Osteoblast (primary cell): ENCODE data around the gene CPNE6. TPM values are rescaled to one million over a fixed set of nuclear protein-coding genes. Genes with fewer than 3 reads are reported as not detected.

ENCODE experiments used
- DNase-seq: peaks from one replicate; pipeline ENCODE4 v3.0.0; 2011; ENCODE audit warnings: low spot score, mixed read lengths; ENCODE audit not compliant: insufficient read length; ENCODE audit errors: missing footprints
- H2AFZ ChIP-seq: 2 replicates; pipeline ENCODE4 v1.6.0; 2011; ENCODE audit warnings: mild to moderate bottlenecking, low read length
- H3K27ac ChIP-seq: 2 replicates; pipeline ENCODE4 v1.5.1; 2011; ENCODE audit warnings: mild to moderate bottlenecking, low read depth, low read length, moderate library complexity
- H3K27me3 ChIP-seq: 2 replicates; pipeline ENCODE4 v1.6.0; 2012; ENCODE audit warnings: mild to moderate bottlenecking, control low read depth, inconsistent platforms, low read length, moderate library complexity; ENCODE audit not compliant: insufficient read depth
- H3K36me3 ChIP-seq: 2 replicates; pipeline ENCODE4 v1.5.1; 2011; ENCODE audit warnings: mild to moderate bottlenecking, low read length, control low read depth, moderate library complexity; ENCODE audit not compliant: insufficient read depth
- H3K4me1 ChIP-seq: 2 replicates; pipeline ENCODE4 v1.5.1; 2011; ENCODE audit warnings: mild to moderate bottlenecking, low read length, control low read depth, moderate library complexity; ENCODE audit not compliant: insufficient read depth
- H3K4me2 ChIP-seq: 2 replicates; pipeline ENCODE4 v1.6.0; 2011; ENCODE audit warnings: mild to moderate bottlenecking, low read length; ENCODE audit not compliant: insufficient read depth
- H3K4me3 ChIP-seq: fragments of 200-600 bp; sonication (generic); 3 replicates; pipeline ENCODE4 v1.5.1; 2012; ENCODE audit warnings: mild to moderate bottlenecking, low read length, inconsistent platforms; ENCODE audit not compliant: insufficient read depth
- H3K79me2 ChIP-seq: 2 replicates; pipeline ENCODE4 v1.6.0; 2012; ENCODE audit warnings: mild to moderate bottlenecking, low read length, control low read depth, inconsistent platforms; ENCODE audit not compliant: insufficient read depth
- H3K9me3 ChIP-seq: 2 replicates; pipeline ENCODE4 v1.5.1; 2011; ENCODE audit warnings: low read depth, low read length, control low read depth
- H4K20me1 ChIP-seq: 2 replicates; pipeline ENCODE4 v1.6.0; 2012; ENCODE audit warnings: mild to moderate bottlenecking, low read length, control low read depth; ENCODE audit not compliant: insufficient read depth
- total RNA-seq: library from RNA; depleted of rRNA; stranded (reverse); fragments of >200 nt; gene quantifications from 2 replicates; pipeline ENCODE4 v1.2.3, GENCODE V29; 2012
- TF ChIP-seq, protein P1 (sequence below): IDR thresholded peaks from 2 replicates; pipeline ENCODE4 v1.5.1; 2011; ENCODE audit warnings: mild to moderate bottlenecking, low read depth, low read length, moderate library complexity; ENCODE audit errors: extremely low read depth

CPNE6 gene
- total RNA-seq, 1 donor: not detected

GRCh38 chr14:24096545-24097181 is 25.3 kb downstream of the CPNE6 start:
- Histone ChIP-seq H3K4me1 (peaks cover 10% of the 10 kb centered on the region), H2AFZ (no peak overlapping the region), H3K79me2 (peaks cover 10% of the 10 kb centered on the region), H3K4me3 (no peak overlapping the region), H3K36me3 (peaks cover 15% of the 10 kb centered on the region), H3K4me2 (no peak overlapping the region), H4K20me1 (no peaks in the 10 kb centered on the region), H3K27ac (no peak overlapping the region), H3K9me3 (no peaks in the 10 kb centered on the region), H3K27me3 (no peaks in the 10 kb centered on the region)
- peak; percentile 82 for DNase-seq
- TF ChIP-seq, protein P1, sequence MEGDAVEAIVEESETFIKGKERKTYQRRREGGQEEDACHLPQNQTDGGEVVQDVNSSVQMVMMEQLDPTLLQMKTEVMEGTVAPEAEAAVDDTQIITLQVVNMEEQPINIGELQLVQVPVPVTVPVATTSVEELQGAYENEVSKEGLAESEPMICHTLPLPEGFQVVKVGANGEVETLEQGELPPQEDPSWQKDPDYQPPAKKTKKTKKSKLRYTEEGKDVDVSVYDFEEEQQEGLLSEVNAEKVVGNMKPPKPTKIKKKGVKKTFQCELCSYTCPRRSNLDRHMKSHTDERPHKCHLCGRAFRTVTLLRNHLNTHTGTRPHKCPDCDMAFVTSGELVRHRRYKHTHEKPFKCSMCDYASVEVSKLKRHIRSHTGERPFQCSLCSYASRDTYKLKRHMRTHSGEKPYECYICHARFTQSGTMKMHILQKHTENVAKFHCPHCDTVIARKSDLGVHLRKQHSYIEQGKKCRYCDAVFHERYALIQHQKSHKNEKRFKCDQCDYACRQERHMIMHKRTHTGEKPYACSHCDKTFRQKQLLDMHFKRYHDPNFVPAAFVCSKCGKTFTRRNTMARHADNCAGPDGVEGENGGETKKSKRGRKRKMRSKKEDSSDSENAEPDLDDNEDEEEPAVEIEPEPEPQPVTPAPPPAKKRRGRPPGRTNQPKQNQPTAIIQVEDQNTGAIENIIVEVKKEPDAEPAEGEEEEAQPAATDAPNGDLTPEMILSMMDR: no peak

DNA sequence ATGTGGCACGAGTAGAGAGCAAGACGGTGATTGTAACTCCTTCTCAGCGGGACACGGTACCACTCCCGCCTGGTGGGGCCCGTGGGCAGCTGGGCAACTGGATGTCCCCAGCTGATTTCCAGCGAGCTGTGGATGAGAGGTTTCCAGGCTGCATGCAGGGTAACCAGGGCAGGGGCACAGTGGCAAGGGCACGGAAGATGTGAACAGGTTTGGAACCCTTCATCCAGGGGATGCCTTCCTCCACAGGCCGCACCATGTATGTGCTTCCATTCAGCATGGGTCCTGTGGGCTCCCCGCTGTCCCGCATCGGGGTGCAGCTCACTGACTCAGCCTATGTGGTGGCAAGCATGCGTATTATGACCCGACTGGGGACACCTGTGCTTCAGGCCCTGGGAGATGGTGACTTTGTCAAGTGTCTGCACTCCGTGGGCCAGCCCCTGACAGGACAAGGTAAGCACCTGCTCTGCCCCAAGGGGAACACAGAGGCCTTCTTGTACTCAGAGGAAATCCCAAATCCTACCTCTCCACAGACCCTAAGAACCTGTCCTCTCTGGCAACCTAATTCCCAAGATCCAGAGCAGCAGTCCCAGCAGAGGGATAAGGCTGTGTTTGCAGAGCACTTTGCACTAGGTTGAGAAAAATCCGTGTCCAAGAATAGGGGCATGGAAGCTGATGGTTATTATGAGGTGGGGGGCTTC is 27.0 kb downstream of the CPNE6 start:
- TF ChIP-seq, protein P1: no peak
- no peak overlapping the region for H2AFZ ChIP-seq
- H3K9me3 ChIP-seq: no peaks in the 10 kb centered on the region
- H3K4me3 ChIP-seq: no peak overlapping the region
- no peak overlapping the region for H3K27ac ChIP-seq
- peak; percentile 60 for DNase-seq
- H4K20me1 ChIP-seq: no peaks in the 10 kb centered on the region
- H3K4me1 ChIP-seq: peaks cover 10% of the 10 kb centered on the region
- H3K27me3 ChIP-seq: no peaks in the 10 kb centered on the region
- no peak overlapping the region for H3K4me2 ChIP-seq
- peaks cover 10% of the 10 kb centered on the region for H3K79me2 ChIP-seq
- peaks cover 17% of the 10 kb centered on the region for H3K36me3 ChIP-seq

DNA sequence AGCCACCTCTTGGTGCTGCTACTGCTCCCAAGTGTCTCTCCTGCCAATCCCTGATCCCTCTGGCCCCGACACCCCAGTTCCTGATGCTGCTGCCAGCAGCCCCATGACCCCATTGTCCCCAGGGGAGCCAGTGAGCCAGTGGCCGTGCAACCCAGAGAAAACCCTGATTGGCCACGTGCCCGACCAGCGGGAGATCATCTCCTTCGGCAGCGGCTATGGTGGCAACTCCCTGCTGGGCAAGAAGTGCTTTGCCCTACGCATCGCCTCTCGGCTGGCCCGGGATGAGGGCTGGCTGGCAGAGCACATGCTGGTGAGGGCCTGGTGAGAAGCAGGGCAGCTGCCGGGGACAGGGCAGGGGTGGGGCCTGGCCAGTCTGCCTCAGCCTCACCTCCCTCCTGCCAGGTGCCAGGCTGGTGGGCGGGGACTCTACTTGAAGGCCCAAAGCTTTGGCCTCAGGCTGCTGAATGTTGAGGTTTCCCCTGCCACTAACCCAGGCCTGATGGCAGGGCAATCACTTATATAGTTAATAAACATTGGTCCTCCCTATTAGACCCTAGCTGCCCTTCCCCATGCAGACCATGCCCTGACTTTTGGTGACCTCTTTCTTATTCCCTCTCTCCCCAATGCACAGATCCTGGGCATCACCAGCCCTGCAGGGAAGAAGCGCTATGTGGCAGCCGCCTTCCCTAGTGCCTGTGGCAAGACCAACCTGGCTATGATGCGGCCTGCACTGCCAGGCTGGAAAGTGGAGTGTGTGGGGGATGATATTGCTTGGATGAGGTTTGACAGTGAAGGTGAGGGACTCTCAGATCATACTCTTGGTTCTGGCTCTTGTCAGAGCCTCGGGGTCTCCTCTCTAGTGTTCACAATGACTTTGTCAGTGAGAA is 27.8 kb downstream of the CPNE6 start:
- DNase-seq: peak; percentile 73
- Histone ChIP-seq H3K27ac (no peak overlapping the region), H3K4me2 (no peak overlapping the region), H3K4me3 (no peak overlapping the region), H3K9me3 (no peaks in the 10 kb centered on the region), H3K79me2 (peaks cover 10% of the 10 kb centered on the region), H2AFZ (no peak overlapping the region), H4K20me1 (no peaks in the 10 kb centered on the region), H3K36me3 (peaks cover 24% of the 10 kb centered on the region), H3K27me3 (no peaks in the 10 kb centered on the region), H3K4me1 (peaks cover 10% of the 10 kb centered on the region)
- TF ChIP-seq, protein P1: no peak
